ENCODE results near the gene MND1. TPM values are rescaled to one million over a fixed set of nuclear protein-coding genes. Genes with fewer than 3 reads are reported as not detected.

MND1 gene
- total and polyA plus RNA-seq, 2 donors (not counting 3 experiments of a cell fraction or from before 2014, with no cell fraction given) = 0.66 to 7.7 TPM

- intact Hi-C loops (cut with micrococcal nuclease) (no loop called here), dilution Hi-C loops (cut with MboI; ENCODE audit: extremely low pct_ligation_motif_present, low sequenced_read_pairs) (no loop called here)
- POLR2A ChIA-PET = no interaction called here
These were observed 84.5 kb downstream of the MND1 start for GRCh38 chr4:153428941-153429475.

More at GRCh38 chr4:153428941-153429475, 84.5 kb downstream of the MND1 start:
- Histone ChIP-seq H3K27ac (ENCODE audit: insufficient read depth, low read depth, low read length) (no peak overlapping the region), H3K27me3 (ENCODE audit: control insufficient read depth in 2 of 2, insufficient read depth in 2 of 2, low read length in 2 of 2) (no peaks in the 10 kb centered on the region), H3K4me1 (ENCODE audit: control insufficient read depth, extremely low read depth, insufficient read depth, low read length) (no peaks in the 10 kb centered on the region), H3K36me3 (ENCODE audit: control insufficient read depth in 2 of 2, extremely low read depth in 1 of 2, insufficient read depth in 2 of 2, low read length in 2 of 2) (no peaks in the 10 kb centered on the region), H3K9me3 (replicated peaks; ENCODE audit: control insufficient read depth, insufficient read depth, low read length) (no peaks in the 10 kb centered on the region), H3K79me2 (ENCODE audit: control insufficient read depth, insufficient read depth, low read length) (no peaks in the 10 kb centered on the region), H3K9ac (replicated peaks; ENCODE audit: extremely low read depth, insufficient read depth, low read length) (no peak overlapping the region), H4K20me1 (replicated peaks; ENCODE audit: control insufficient read depth, extremely low read depth, insufficient read depth, low read length) (no peaks in the 10 kb centered on the region), H2AFZ (ENCODE audit: low read depth, low read length) (no peak overlapping the region), H3K9me1 (replicated peaks; ENCODE audit: control insufficient read depth, extremely low read depth, insufficient read depth, low read length) (no peaks in the 10 kb centered on the region), H3K4me3 (replicated peaks in 1 of 3; ENCODE audit: insufficient read depth in 1 of 3, low read depth in 1 of 3, low read length in 3 of 3) (no peak overlapping the region), H3K4me2 (ENCODE audit: insufficient read depth, low read length) (no peak overlapping the region)
- TF ChIP-seq MAX (IDR thresholded peaks at IDR 0.05; ENCODE audit: insufficient read depth, insufficient read length) (no peak), MYC (IDR thresholded peaks at IDR 0.05; ENCODE audit: low read depth, low read length) (no peak), EZH2 (IDR thresholded peaks at IDR 0.05; ENCODE audit: borderline replicate concordance, low read depth, low read length, severe bottlenecking) (no peak), JUN (IDR thresholded peaks at IDR 0.05; ENCODE audit: borderline replicate concordance, insufficient read depth, insufficient read length, low read depth) (no peak), CTCF (IDR thresholded peaks at IDR 0.05; ENCODE audit: extremely low read depth in 1 of 2, insufficient read depth in 1 of 2, low read depth in 1 of 2, low read length in 2 of 2) (no peak), POLR2A (IDR thresholded peaks at IDR 0.05; ENCODE audit: low read depth, low read length) (no peak), FOS (IDR thresholded peaks at IDR 0.05; ENCODE audit: borderline replicate concordance, insufficient read depth, low read length) (no peak), POLR2AphosphoS5 (IDR thresholded peaks at IDR 0.05; ENCODE audit: insufficient read depth, low read depth, low read length) (no peak)
- no TSS peak for BruUV-seq (replicated peaks)
- CTCF ChIA-PET = interaction anchor here (1.5 to 3.1 kb wide), 3 partner anchors 12 to 145 kb away, joined by 3 to 14 read pairs (median 5); no protein-coding TSS in a partner anchor
- FAIRE-seq (no peak), DNase-seq (ENCODE audit: low read depth, low spot score) (no peak)

Data from endothelial cell of umbilical vein (primary cell).